H1 (cell line): ENCODE data around the gene ZNF516. TPM values are rescaled to one million over a fixed set of nuclear protein-coding genes. Genes with fewer than 3 reads are reported as not detected.

ENCODE experiments used
- CTBP2 ChIP-seq: IDR thresholded peaks from 2 replicates; pipeline ENCODE4 v1.7.0; 2011; ENCODE audit warnings: borderline replicate concordance, mild to moderate bottlenecking, moderate library complexity, mixed read lengths, low read length; ENCODE audit not compliant: insufficient read depth, insufficient read length
- JUND ChIP-seq: IDR thresholded peaks from 2 replicates; pipeline ENCODE4 v1.6.1; 2011; ENCODE audit warnings: mild to moderate bottlenecking, improper control_type of control experiment, low read length
- KDM5A ChIP-seq: fragments of 200-600 bp; IDR thresholded peaks from 2 replicates; pipeline ENCODE4 v1.7.1; 2012; ENCODE audit warnings: mild to moderate bottlenecking, low read length, inconsistent platforms, mixed read lengths
- MAFK ChIP-seq: IDR thresholded peaks from 2 replicates; pipeline ENCODE4 v1.6.1; 2012; ENCODE audit warnings: low read depth, mild to moderate bottlenecking, improper control_type of control experiment, low read length
- PHF8 ChIP-seq: fragments of 200-600 bp; sonication (generic); conservative IDR thresholded peaks from 2 replicates; pipeline ENCODE4 v1.7.1; 2012; ENCODE audit warnings: low read depth, mild to moderate bottlenecking, inconsistent platforms, low read length, moderate library complexity
- RAD21 ChIP-seq, 2 experiments: IDR thresholded peaks in 1 of 2; conservative IDR thresholded peaks in 1 of 2; 2 replicates each; pipeline ENCODE4 v1.6.1; 2011; ENCODE audit warnings: low read depth in 2 of 2, low read length in 2 of 2, improper control_type of control experiment in 1 of 2, inconsistent platforms in 1 of 2, mild to moderate bottlenecking in 1 of 2, moderate library complexity in 1 of 2
- SIN3A ChIP-seq, 2 experiments: IDR thresholded peaks in 1 of 2; conservative IDR thresholded peaks in 1 of 2; 2 replicates each; pipeline ENCODE4 v1.6.1; 2011 to 2012; ENCODE audit warnings: low read length in 2 of 2, improper control_type of control experiment in 1 of 2, low read depth in 1 of 2, mild to moderate bottlenecking in 1 of 2
- TCF12 ChIP-seq: IDR thresholded peaks from 2 replicates; pipeline ENCODE4 v1.6.1; 2011; ENCODE audit warnings: low read depth, mild to moderate bottlenecking, low read length
- polyA plus RNA-seq, 7 experiments: library from polyadenylated mRNA; depleted of rRNA in 3 of 7; stranded (reverse) in 5 of 7; unstranded in 2 of 7; fragments of >200 nt in 5 of 7; fragments of 200-250 nt in 2 of 7; gene quantifications; 1 replicate in 5 of 7; 2 replicates in 1 of 7; 4 replicates in 1 of 7; pipeline versions ENCODE4 v1.2.1 to v1.2.3, GENCODE V29; 2011 to 2013; ENCODE audit warnings: missing spikeins in 2 of 7, mixed read lengths in 2 of 7
- total RNA-seq: library from RNA; stranded (reverse); fragmentation: NEBNext Ultra II Directional; extraction: Animal tissue kit (Norgen Biotek cat#: 25700); gene quantifications from 2 replicates; pipeline ENCODE4 v1.2.1, GENCODE V29; 2021
- TF ChIP-seq, protein P1 (sequence below): fragments of 300-600 bp; sonication (generic); IDR thresholded peaks from 2 replicates; pipeline ENCODE4 v1.7.1; 2012; ENCODE audit warnings: low read length, moderate library complexity, mild to moderate bottlenecking, inconsistent platforms; ENCODE audit not compliant: insufficient replicate concordance

ZNF516 gene
- total and polyA plus RNA-seq, 2 of the 8 experiments (the other 6 are each of a cell fraction or from before 2014, with no cell fraction given) = 7.3 to 17.0 TPM

DNA sequence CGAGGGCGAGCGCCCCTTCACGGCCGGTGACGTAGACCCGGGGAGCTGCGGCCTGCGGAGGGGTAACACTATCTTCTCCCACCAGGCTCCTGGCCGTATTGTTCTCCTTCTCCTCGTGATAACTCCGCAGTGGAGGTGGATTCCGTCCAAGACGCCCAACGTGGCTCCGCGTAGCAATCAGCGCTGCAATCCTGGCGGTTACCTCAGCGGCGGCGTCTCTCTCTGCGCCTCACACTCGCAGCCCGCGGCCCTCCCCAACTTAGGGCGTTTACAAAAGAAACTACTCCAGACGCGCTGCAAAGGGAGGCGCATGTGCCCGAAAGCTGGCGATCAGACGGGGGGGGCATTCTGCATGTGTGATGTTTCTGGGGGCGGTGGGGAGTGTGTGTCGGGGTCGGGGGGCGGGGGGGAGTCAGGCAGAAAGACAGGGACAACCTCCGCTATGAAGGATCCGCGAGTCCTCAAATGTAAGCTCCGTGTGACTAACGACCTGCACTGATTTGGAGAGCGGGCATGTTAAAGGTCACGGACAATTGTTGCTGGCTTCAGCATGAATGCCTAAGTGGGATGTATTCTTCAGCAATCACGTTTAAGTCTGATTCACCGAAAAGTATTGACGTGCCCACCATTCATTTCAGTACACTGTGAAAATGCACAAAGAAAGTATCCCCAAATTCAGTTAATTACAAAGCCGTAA is 1.3 kb upstream of the ZNF516 start (continued):
- TF ChIP-seq, protein P1, sequence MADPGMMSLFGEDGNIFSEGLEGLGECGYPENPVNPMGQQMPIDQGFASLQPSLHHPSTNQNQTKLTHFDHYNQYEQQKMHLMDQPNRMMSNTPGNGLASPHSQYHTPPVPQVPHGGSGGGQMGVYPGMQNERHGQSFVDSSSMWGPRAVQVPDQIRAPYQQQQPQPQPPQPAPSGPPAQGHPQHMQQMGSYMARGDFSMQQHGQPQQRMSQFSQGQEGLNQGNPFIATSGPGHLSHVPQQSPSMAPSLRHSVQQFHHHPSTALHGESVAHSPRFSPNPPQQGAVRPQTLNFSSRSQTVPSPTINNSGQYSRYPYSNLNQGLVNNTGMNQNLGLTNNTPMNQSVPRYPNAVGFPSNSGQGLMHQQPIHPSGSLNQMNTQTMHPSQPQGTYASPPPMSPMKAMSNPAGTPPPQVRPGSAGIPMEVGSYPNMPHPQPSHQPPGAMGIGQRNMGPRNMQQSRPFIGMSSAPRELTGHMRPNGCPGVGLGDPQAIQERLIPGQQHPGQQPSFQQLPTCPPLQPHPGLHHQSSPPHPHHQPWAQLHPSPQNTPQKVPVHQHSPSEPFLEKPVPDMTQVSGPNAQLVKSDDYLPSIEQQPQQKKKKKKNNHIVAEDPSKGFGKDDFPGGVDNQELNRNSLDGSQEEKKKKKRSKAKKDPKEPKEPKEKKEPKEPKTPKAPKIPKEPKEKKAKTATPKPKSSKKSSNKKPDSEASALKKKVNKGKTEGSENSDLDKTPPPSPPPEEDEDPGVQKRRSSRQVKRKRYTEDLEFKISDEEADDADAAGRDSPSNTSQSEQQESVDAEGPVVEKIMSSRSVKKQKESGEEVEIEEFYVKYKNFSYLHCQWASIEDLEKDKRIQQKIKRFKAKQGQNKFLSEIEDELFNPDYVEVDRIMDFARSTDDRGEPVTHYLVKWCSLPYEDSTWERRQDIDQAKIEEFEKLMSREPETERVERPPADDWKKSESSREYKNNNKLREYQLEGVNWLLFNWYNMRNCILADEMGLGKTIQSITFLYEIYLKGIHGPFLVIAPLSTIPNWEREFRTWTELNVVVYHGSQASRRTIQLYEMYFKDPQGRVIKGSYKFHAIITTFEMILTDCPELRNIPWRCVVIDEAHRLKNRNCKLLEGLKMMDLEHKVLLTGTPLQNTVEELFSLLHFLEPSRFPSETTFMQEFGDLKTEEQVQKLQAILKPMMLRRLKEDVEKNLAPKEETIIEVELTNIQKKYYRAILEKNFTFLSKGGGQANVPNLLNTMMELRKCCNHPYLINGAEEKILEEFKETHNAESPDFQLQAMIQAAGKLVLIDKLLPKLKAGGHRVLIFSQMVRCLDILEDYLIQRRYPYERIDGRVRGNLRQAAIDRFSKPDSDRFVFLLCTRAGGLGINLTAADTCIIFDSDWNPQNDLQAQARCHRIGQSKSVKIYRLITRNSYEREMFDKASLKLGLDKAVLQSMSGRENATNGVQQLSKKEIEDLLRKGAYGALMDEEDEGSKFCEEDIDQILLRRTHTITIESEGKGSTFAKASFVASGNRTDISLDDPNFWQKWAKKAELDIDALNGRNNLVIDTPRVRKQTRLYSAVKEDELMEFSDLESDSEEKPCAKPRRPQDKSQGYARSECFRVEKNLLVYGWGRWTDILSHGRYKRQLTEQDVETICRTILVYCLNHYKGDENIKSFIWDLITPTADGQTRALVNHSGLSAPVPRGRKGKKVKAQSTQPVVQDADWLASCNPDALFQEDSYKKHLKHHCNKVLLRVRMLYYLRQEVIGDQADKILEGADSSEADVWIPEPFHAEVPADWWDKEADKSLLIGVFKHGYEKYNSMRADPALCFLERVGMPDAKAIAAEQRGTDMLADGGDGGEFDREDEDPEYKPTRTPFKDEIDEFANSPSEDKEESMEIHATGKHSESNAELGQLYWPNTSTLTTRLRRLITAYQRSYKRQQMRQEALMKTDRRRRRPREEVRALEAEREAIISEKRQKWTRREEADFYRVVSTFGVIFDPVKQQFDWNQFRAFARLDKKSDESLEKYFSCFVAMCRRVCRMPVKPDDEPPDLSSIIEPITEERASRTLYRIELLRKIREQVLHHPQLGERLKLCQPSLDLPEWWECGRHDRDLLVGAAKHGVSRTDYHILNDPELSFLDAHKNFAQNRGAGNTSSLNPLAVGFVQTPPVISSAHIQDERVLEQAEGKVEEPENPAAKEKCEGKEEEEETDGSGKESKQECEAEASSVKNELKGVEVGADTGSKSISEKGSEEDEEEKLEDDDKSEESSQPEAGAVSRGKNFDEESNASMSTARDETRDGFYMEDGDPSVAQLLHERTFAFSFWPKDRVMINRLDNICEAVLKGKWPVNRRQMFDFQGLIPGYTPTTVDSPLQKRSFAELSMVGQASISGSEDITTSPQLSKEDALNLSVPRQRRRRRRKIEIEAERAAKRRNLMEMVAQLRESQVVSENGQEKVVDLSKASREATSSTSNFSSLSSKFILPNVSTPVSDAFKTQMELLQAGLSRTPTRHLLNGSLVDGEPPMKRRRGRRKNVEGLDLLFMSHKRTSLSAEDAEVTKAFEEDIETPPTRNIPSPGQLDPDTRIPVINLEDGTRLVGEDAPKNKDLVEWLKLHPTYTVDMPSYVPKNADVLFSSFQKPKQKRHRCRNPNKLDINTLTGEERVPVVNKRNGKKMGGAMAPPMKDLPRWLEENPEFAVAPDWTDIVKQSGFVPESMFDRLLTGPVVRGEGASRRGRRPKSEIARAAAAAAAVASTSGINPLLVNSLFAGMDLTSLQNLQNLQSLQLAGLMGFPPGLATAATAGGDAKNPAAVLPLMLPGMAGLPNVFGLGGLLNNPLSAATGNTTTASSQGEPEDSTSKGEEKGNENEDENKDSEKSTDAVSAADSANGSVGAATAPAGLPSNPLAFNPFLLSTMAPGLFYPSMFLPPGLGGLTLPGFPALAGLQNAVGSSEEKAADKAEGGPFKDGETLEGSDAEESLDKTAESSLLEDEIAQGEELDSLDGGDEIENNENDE = no peak
- TF ChIP-seq KDM5A (no peak), CTBP2 (no peak), MAFK (no peak), SIN3A (conservative IDR thresholded peaks at IDR 0.05 in 1 of 2, IDR thresholded peaks at IDR 0.05 in 1 of 2; ENCODE audit: low read depth in 1 of 2, low read length in 2 of 2) (peak in 1 of 2 experiments; percentile 49; a peak in 1 of 4 replicates), JUND (no peak), RAD21 (IDR thresholded peaks at IDR 0.05 in 1 of 2, conservative IDR thresholded peaks at IDR 0.05 in 1 of 2; ENCODE audit: low read depth in 2 of 2, low read length in 2 of 2) (no peak), PHF8 (peak; percentile 73), TCF12 (no peak)
